ENCODE results near the gene ORM2.
"Not testable (repeated sequence)": the region's sequence is repeated elsewhere in the genome, so short reads cannot be mapped to it uniquely, and the experiment has no call there.

The ORM2 gene

DNA sequence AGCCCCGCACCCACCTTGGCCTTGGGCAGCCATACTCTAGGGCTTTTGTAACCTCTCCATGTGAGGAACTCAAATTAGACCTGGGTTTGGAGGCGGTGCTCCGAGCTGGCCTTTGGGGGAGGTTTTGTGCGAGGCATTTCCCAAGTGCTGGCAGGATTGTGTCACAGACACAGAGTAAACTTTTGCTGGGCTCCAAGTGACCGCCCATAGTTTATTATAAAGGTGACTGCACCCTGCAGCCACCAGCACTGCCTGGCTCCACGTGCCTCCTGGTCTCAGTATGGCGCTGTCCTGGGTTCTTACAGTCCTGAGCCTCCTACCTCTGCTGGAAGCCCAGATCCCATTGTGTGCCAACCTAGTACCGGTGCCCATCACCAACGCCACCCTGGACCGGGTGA lies at the start of gene ORM2:
Gene ORM2, plus strand, starts transcription at position 245 of the 398 bp plus-strand sequence. Its CDS starts 36 bp downstream, at position 281.
- not testable (repeated sequence) for DNase-seq (ENCODE audit: low read depth)

GRCh38 chr9:114280636-114281472 lies 48.8 kb upstream of the ORM2 start:
- DNase-seq (ENCODE audit: low read depth), result no peak

DNA sequence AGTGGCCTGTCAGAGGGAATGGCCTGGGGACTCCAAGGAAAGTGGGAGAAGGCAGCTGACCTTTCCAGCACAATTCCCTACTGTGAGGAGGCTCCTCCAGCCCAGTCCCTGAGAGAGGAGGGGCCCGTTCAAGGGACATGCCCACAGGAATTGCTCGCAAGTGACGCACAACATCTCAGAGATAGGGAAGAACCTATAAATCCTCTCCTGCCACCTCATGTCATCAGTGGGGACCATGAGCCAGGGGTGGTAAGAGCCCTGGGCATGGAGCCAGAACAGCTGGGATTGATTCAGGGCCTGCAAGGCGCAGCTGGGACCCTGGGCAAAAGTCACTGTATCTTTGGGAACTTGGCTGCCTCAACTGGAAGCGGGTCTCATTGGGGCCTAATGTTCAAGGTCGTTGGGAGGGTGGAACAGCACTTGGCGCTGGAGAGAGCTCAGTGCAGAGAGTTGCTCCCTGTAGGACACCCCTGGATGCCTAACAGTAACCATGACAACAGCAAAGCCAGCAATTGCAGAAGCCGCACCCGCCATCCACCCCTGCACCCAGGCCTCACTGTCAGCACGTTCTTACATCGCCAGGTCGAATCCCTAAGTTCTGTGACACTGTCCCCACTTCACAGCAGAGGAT lies 48.1 kb upstream of the ORM2 start:
- no peak for DNase-seq (ENCODE audit: low read depth)

DNA sequence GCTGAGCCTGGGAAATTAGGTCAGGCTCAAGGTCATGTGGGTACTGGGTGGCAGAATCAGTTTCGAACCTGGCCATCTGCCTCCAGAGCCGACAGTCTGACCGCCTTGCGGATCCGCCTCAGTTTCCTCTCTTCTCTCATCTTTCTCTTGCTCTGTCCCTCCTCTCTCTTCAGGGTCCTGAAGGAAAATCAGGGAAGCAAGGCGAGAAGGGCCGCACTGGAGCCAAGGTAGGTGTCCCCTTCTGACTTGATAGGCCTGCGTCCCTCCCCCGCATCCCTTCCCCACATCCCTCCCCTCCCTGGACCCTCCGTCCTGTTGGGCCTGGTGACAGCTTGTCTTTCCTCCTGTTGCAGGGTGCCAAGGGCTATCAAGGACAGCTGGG lies 47.6 kb upstream of the ORM2 start:
- DNase-seq (ENCODE audit: low read depth), result no peak

- DNase-seq (ENCODE audit: low read depth), result no peak
These were observed 47.2 kb upstream of the ORM2 start for GRCh38 chr9:114282507-114282906.

- DNase-seq (ENCODE audit: low read depth), result no peak
These were observed 46.7 kb upstream of the ORM2 start for GRCh38 chr9:114282926-114283325.

GRCh38 chr9:114283551-114284111 lies 46.0 kb upstream of the ORM2 start:
- DNase-seq (ENCODE audit: low read depth), result no peak

DNA sequence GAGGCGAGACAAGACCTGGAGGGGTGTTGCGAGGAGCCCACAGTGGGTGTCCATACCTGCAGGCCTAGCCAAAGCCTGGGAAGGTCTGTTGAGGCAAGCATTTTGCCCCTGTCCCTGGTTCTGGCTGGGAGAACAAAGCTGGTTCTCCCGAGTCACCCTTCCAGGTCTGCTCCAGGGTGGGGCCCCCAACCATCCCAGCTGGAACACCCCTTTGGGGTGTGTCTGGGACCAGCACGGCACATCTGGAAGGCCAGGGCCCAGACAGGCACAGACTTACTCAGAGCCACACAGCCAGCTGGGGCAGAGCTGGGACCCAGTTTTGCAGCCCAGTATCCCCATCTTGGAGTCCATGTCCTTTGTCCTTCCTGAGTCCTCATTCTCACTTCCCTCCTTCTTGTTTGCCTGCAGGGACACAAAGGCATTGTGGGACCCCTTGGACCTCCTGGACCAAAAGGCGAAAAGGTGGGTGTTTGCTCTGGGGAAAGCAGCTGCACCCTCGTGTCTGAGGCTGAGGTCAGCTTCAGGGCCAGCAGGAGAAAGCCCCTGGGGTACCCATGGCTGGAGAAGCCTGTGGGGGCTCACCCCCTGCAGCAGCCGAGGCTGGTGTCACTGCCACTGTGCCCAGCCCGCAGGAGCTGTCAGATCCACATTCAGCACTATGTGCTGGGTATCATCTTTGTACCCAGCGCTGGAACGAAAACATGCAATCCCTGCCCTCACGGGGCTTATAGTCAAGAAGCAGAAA lies 45.2 kb upstream of the ORM2 start:
- DNase-seq (ENCODE audit: low read depth), result no peak

- DNase-seq (ENCODE audit: low read depth), result no peak
These were observed 44.4 kb upstream of the ORM2 start for GRCh38 chr9:114285166-114285867.

- no peak for DNase-seq (ENCODE audit: low read depth)
These were observed 43.5 kb upstream of the ORM2 start for GRCh38 chr9:114286146-114286679.

DNA sequence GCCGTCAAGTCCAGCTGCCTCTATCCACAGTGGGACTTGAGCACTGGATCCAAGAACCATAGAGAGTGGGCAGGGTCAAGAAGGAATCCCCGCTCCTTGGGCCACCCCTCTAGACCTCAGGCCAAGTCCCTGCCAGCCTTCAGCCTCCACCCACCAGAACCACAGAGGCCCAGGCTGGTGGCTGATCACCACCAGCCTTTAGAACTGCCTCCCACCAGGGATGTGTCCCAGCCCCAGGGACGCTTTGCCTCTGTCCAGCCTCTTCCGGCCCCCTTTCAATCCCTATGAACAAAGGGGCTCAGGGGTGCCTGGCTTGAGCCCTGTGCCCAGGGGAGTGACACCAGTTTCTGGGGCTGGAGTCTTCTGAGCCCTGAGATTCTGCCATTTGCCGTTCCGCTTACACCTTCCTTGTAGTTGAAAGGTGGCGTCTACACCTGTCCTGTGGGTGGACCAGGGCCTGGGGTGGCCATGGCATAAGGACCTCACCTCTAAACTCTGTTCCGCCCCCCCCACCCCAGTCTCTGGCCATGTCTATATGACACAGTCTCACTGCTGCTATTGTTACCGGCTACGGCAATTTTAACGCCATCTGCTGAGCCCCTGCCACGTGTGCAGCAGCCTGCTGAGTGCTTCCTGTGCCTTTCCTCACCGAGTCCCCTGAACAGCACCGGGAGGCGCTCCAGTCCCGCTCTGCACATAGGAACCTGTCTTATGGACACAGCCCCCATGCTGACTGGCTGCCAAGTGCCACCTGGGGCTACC lies 42.5 kb upstream of the ORM2 start:
- DNase-seq (ENCODE audit: low read depth), result no peak

- no peak for DNase-seq (ENCODE audit: low read depth)
These were observed 41.9 kb upstream of the ORM2 start for GRCh38 chr9:114287763-114288192.

- DNase-seq (ENCODE audit: low read depth), result no peak
These were observed 41.2 kb upstream of the ORM2 start for GRCh38 chr9:114288193-114289091.

- DNase-seq (ENCODE audit: low read depth), result no peak
These were observed 40.6 kb upstream of the ORM2 start for GRCh38 chr9:114289106-114289505.

- no peak for DNase-seq (ENCODE audit: low read depth)
These were observed 39.8 kb upstream of the ORM2 start for GRCh38 chr9:114289571-114290481.

GRCh38 chr9:114290561-114290986 lies 39.1 kb upstream of the ORM2 start:
- no peak for DNase-seq (ENCODE audit: low read depth)

DNA sequence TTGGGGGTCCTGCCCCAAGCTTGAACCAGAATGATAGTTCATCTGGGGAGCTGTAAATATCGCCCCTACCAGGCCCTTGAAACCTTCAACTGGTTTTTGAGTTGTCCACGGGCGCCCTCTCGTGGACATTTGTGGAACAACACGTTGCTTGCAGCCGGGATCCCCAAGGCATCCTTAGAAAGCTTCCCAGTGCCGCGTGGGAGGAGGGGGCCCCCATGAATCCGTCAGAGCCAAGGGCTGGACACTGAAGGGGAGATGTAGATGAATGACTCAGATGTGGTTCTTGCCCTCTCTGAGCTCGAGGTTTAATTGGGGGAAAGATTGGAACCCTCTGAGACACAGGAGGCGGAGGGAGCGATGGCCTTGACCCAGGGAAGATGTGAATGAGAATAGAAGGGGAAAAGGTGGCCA lies 38.6 kb upstream of the ORM2 start:
- DNase-seq (ENCODE audit: low read depth), result peak; percentile 65

DNA sequence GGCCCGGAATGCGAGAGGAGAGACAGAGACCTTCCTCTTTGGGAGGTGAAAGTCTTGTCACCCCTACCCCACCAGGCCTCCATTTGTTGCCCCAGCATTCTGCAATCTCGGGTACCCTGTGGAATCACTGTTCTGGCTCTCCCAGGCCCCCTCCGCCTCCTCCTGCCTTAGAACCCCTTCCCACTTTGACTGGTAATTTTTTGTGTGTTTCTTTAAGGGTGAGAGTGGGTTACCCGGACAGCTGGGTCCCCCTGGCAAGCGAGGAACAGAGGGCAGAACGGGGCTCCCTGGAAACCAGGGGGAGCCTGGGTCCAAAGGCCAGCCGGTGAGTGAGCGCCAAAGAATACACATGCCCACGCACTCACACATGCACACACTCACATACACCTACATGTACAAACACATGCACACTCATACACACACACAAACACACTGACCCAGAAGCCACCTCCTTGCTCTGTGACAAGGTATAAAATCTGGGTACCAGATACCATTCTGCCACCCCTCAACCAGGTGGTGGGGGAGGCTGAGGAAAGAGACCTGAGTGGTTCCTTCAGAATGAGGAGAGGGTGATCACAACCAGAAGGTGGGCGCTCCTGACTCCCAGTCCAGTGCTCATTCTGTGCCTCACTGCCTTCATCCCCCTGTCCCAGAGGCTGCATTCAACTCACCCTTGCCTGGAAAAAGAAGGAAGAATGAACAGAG lies 37.6 kb upstream of the ORM2 start:
- no peak for DNase-seq (ENCODE audit: low read depth)
